Naive thymus-derived CD8-positive, alpha-beta T cell (primary cell): ENCODE results near the gene PIP5K1B. TPM values are rescaled to one million over a fixed set of nuclear protein-coding genes. Genes with fewer than 3 reads are reported as not detected.

Source experiments
- ATAC-seq, 2 donors: fragments of 150-1000 bp; cut with Tn5 transposase in 1 of 2; sonication (Bioruptor Pico), chemical (Tn5 transposase) in 1 of 2; 1 replicate in 1 of 2; 2 replicates in 1 of 2; pipeline ENCODE4 v1.10.0; 2021; ENCODE audit warnings: mild to moderate bottlenecking in 2 of 2, moderate library complexity in 2 of 2
- POLR2A ChIA-PET: fragments of 350-600 bp; sonication (Branson Sonifier 250); formaldehyde crosslinking; loops from one replicate; lab custom pipeline; 2021; ENCODE audit warnings: antibody characterized with exemption; lab: Charles Lee
- DNase-seq, 10 donors: peaks; one replicate each; pipeline versions ENCODE4 v3.0.0 to v3.0.0-alpha.2; 2020 to 2022
- H3K27ac Mint-ChIP-seq, 10 donors: one replicate each; pipeline ENCODE4 v1.8.0; 2020 to 2022; ENCODE audit warnings: mild to moderate bottlenecking in 10 of 10, mixed read lengths in 10 of 10, moderate library complexity in 4 of 10, inconsistent platforms in 1 of 10
- H3K27me3 Mint-ChIP-seq, 5 donors: one replicate each; pipeline ENCODE4 v1.8.0; 2021 to 2022; ENCODE audit warnings: mixed read lengths in 5 of 5
- H3K36me3 Mint-ChIP-seq, 3 donors: one replicate each; pipeline ENCODE4 v1.8.0; 2020 to 2022; ENCODE audit warnings: mixed read lengths in 3 of 3, mild to moderate bottlenecking in 2 of 3, inconsistent platforms in 1 of 3
- H3K4me1 Mint-ChIP-seq, 4 donors: one replicate each; pipeline ENCODE4 v1.8.0; 2021 to 2022; ENCODE audit warnings: mixed read lengths in 4 of 4
- H3K4me3 Mint-ChIP-seq, 10 donors: one replicate each; pipeline ENCODE4 v1.8.0; 2020 to 2022; ENCODE audit warnings: mild to moderate bottlenecking in 10 of 10, mixed read lengths in 10 of 10, moderate library complexity in 6 of 10, inconsistent platforms in 1 of 10
- H3K9me3 Mint-ChIP-seq, 9 donors: one replicate each; pipeline ENCODE4 v1.8.0; 2020 to 2022; ENCODE audit warnings: mixed read lengths in 9 of 9, mild to moderate bottlenecking in 3 of 9, inconsistent platforms in 1 of 9, moderate library complexity in 1 of 9
- polyA plus RNA-seq, 3 donors: library from polyadenylated mRNA; unstranded; fragments of 300-500 nt; fragmentation: Illumina TruSeq; gene quantifications; one replicate each; pipeline ENCODE4 v1.2.3, GENCODE V29; 2021
- total RNA-seq, 8 experiments: library from RNA in 2 of 8; stranded (reverse) in 2 of 8; gene quantifications; one replicate each; pipeline ENCODE4 v1.2.3 and lab custom pipeline; 2021 to 2026

Gene PIP5K1B
- total and polyA plus RNA-seq, 5 experiments from 2014 or later, result 0.18 to 1.2 (median 0.47) TPM; not detected in 2

DNA sequence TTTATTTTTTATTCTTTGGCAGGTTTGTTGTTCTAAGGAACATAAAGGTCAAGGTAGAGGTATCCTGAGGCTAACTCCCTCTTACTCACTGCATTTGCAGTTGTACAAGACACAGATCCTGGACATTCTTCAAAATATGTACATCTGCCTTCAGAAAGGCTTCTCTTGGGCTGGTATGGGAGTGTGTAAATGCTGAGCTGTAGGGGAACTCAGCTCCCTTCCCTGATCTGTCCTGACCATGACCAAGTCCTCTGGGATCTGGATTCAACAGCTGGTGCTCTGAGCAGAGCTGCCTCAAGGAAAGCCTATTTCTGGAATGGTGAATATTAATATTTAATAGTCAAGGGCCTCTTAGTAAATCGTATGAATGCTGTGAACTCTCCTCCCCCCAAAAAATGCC is 191.4 kb downstream of the PIP5K1B start:
- DNase-seq, result no peak
- Mint-ChIP-seq H3K36me3 (no peaks in the 10 kb centered on the region), H3K4me3 (peak overlapping the region; percentile 31 to 80 (median 71)), H3K4me1 (peaks cover 28 to 48% (median 46%) of the 10 kb centered on the region in 4 donors), H3K27me3 (no peaks in the 10 kb centered on the region), H3K27ac (peak overlapping the region; percentile 36 to 92 (median 86)), H3K9me3 (no peaks in the 10 kb centered on the region)
- POLR2A ChIA-PET, result no interaction called here
- ATAC-seq, result peak in 1 of 2 donors; percentile 12

DNA sequence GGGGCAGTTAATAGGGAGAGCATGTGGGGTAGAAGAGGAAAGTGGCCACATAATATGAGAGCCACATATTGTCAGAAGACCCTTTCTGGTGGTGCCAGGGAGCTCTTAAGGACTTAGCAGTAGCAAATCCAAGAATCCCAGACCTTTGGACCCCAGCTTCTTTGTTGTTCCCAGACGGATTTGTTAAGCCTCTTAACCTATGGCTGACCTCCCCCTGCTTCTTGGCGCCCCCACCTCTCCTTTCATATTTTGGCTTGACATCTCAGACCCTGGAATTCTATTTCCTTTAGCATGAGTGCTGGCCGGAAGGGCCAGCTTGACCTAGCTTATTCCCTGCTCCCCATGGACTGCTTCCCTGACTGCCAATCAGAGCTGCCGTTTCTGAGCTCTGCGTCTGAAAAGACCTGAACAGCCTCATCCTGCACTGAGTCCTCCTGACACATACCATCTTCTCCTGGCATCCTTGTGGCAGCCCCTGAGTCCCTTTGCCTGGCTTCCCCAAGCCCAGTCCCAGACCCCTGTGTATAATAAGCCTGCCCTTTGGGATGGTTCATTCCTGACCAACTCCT is 192.6 kb downstream of the PIP5K1B start:
- peak overlapping the region in 1 of 10 donors; percentile 31 for H3K4me3 Mint-ChIP-seq
- peaks cover 0 to 2% (median 0%) of the 10 kb centered on the region in 5 donors for H3K27me3 Mint-ChIP-seq
- H3K4me1 Mint-ChIP-seq, result peaks cover 28 to 48% (median 46%) of the 10 kb centered on the region in 4 donors
- no peaks in the 10 kb centered on the region for H3K9me3 Mint-ChIP-seq
- ATAC-seq (no peak), DNase-seq (no peak)
- POLR2A ChIA-PET, result no interaction called here
- H3K36me3 Mint-ChIP-seq, result no peaks in the 10 kb centered on the region
- peak overlapping the region in 2 of 10 donors; percentile 18 to 88 for H3K27ac Mint-ChIP-seq

DNA sequence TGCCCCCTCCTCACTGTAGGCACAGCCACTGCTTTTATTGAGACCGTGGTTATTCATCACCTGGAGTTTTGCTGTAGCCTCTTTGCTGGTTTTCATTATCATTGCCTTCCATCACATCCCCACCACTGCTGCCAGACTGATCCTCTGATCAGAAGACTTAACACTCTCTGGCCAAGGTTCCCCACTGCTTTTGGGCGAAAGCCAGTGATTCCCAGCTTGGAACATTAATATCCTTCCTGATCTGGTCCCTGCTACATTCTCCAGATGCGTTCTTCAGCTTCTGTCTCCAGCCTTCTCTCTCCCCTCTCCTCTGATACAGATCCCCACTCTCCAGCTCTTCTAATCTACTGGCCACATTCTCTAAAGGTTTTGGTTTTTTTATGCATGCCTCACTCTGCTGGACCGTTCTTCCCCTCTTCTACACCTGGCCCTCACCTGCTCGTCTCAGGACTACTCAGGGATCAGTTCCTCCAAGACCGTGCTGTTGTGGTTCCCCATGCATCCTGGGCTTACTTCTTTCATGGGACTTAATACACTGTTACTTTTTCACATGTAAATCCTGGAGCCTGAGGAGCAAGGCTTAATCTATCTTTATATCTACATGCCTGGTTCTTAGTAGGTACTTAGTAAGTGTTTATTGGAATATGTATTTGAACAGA is 193.9 kb downstream of the PIP5K1B start:
- Mint-ChIP-seq H3K27me3 (peaks cover 0 to 2% (median 0%) of the 10 kb centered on the region in 5 donors), H3K27ac (peak overlapping the region in 9 of 10 donors; percentile 5 to 79 (median 21)), H3K4me1 (peaks cover 28 to 46% (median 44%) of the 10 kb centered on the region in 4 donors), H3K36me3 (no peaks in the 10 kb centered on the region), H3K9me3 (no peaks in the 10 kb centered on the region), H3K4me3 (peak overlapping the region in 1 of 10 donors; percentile 41)
- POLR2A ChIA-PET, result no interaction called here
- ATAC-seq (no peak), DNase-seq (no peak)

DNA sequence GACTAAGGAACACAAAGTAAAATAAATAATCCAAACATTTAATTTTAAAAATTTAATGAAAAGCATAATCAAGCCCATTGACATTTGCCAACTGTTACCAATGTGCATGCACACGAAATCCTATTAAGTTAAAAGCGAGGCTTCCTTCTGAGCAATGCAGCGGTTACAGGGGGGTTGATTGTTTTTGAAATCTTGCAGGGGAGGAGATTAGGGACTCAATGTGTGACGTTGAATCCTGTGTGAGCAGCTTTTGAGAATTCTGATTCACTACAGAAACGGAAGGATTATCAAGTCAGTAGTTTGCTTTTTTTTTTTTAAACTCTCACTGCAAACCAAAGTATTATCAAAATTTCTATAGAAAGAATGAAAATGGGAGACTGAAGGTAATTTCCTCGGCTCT is 199.4 kb downstream of the PIP5K1B start:
- peak overlapping the region in 1 of 10 donors; percentile 62 for H3K4me3 Mint-ChIP-seq
- peaks cover 0 to 2% (median 0%) of the 10 kb centered on the region in 5 donors for H3K27me3 Mint-ChIP-seq
- POLR2A ChIA-PET, result no interaction called here
- no peaks in the 10 kb centered on the region for H3K9me3 Mint-ChIP-seq
- peak overlapping the region in 1 of 10 donors; percentile 91 for H3K27ac Mint-ChIP-seq
- DNase-seq, result no peak
- peaks cover 0 to 11% (median 2%) of the 10 kb centered on the region in 4 donors for H3K4me1 Mint-ChIP-seq
- peaks cover 0 to 2% (median 0%) of the 10 kb centered on the region in 3 donors for H3K36me3 Mint-ChIP-seq
- peak in 1 of 2 donors; percentile 93 for ATAC-seq

DNA sequence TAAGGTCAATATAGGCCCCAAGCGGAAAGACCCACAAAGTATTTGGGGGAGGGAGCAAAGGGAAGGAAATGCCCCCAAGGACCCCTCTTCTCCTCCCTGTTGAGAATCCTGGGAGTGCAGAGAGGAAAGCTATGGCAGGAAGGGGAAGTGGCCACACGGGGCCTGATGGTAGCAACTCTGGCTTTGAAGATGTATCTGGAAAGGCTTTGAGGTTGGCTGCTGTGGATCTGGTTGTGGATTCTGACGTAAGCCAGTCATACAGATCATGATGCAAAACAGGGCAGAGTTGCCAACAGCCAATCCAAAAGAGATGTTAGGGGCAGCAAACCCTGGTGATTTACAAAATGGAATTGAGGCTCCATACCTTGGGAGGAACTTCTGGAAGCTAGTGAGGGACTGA is 200.1 kb downstream of the PIP5K1B start:
- peaks cover 0 to 2% (median 0%) of the 10 kb centered on the region in 3 donors for H3K36me3 Mint-ChIP-seq
- H3K4me1 Mint-ChIP-seq, result peaks cover 0 to 11% (median 2%) of the 10 kb centered on the region in 4 donors
- H3K27me3 Mint-ChIP-seq, result peaks cover 0 to 2% (median 0%) of the 10 kb centered on the region in 5 donors
- H3K27ac Mint-ChIP-seq, result peak overlapping the region in 1 of 10 donors; percentile 91
- H3K4me3 Mint-ChIP-seq, result peak overlapping the region in 1 of 10 donors; percentile 62
- ATAC-seq, result peak in 1 of 2 donors; percentile 67
- POLR2A ChIA-PET, result no interaction called here
- DNase-seq, result peak in 1 of 10 donors; percentile 21
- H3K9me3 Mint-ChIP-seq, result no peaks in the 10 kb centered on the region

DNA sequence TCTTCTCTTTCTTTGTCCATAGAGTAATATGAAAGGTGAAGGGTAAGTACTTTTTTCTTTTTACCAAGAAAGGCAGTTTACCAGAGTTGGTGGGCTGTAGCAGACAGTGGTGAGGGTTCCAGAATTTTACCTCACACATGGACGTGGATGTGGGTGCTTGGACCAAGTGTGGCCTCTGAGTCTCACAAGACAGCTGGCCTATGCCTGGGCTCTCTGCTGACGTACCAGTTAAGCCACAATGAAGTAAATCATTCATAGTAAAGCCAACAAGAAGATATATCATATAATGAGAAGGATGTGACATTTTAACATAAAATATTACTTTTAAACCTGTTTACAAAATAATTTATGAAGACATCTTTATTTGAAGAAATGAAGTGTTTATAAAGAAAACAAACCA is 202.9 kb downstream of the PIP5K1B start:
- Mint-ChIP-seq H3K36me3 (peaks cover 0 to 2% (median 0%) of the 10 kb centered on the region in 3 donors), H3K4me1 (peaks cover 0 to 11% (median 4%) of the 10 kb centered on the region in 4 donors), H3K9me3 (no peaks in the 10 kb centered on the region), H3K27me3 (peaks cover 0 to 9% (median 1%) of the 10 kb centered on the region in 5 donors), H3K4me3 (no peak overlapping the region), H3K27ac (no peak overlapping the region)
- no peak for DNase-seq
- no peak for ATAC-seq
- POLR2A ChIA-PET, result no interaction called here

DNA sequence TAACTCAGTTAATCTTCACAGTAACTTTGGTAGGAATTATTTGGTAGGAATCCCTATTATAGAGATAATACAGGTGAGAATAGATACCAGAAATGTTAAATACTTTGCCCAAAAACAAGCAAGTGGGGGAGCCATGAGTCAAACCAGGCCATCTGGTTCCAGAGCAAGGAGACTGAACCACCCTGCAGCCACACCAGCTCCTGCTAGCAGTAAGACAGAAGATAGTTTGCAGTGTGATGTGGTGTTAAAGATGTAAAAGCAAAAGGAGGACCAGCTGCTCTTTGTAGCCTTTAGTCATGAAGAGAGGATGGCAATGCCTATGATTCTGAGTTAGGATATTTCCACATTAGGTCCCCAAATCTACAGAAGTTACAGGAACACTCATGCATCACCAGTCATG is 207.5 kb downstream of the PIP5K1B start:
- ATAC-seq (no peak), DNase-seq (no peak)
- Mint-ChIP-seq H3K36me3 (peaks cover 0 to 2% (median 0%) of the 10 kb centered on the region in 3 donors), H3K4me3 (no peak overlapping the region), H3K27ac (no peak overlapping the region), H3K9me3 (no peaks in the 10 kb centered on the region), H3K27me3 (peaks cover 0 to 9% (median 1%) of the 10 kb centered on the region in 5 donors), H3K4me1 (peaks cover 0 to 1% (median under 1%) of the 10 kb centered on the region in 4 donors)
- POLR2A ChIA-PET, result no interaction called here

DNA sequence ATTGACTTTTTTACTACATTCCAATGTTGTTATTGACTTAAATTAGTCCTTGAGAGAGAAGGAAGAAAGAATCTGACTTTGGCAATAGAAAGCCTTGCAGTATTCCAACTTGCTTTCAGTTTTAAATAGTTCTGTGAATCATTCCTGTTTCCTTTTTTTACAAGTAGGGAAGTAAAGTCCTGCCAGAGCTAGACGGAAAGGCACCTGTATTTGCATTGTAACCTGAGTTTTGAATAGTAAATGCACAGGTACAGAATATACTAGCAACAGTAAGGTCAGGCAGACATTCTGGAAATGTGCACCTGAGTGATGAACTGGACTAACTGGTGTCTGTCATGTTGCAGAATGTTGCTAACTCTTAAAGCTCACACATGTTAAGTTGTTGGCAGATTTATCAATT is 208.0 kb downstream of the PIP5K1B start:
- POLR2A ChIA-PET, result no interaction called here
- ATAC-seq (no peak), DNase-seq (no peak)
- H3K27ac Mint-ChIP-seq, result no peak overlapping the region
- peaks cover 0 to 2% (median 0%) of the 10 kb centered on the region in 3 donors for H3K36me3 Mint-ChIP-seq
- H3K4me3 Mint-ChIP-seq, result no peak overlapping the region
- peaks cover 0 to 9% (median 1%) of the 10 kb centered on the region in 5 donors for H3K27me3 Mint-ChIP-seq
- no peaks in the 10 kb centered on the region for H3K9me3 Mint-ChIP-seq
- peaks cover 0 to 1% (median under 1%) of the 10 kb centered on the region in 4 donors for H3K4me1 Mint-ChIP-seq

DNA sequence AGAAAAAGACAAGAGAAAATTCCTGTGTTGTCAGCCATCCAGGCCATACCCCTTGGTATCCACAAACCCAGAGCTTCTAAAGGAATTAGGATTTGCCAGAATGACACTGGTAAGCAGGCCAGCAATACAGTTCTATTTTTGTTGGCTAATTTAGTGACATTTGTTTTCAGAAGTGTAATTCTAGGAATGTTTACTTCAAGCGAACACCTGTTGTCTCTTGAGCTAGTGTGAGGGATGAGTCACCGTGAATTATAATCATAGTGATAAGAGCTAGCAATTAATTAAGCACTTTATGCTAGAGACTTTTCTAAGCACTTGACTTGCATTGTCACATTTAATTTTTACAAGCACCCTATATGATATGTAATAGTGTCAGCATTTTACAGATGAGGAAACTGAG is 209.7 kb downstream of the PIP5K1B start:
- no peak for ATAC-seq
- no peaks in the 10 kb centered on the region for H3K9me3 Mint-ChIP-seq

DNA sequence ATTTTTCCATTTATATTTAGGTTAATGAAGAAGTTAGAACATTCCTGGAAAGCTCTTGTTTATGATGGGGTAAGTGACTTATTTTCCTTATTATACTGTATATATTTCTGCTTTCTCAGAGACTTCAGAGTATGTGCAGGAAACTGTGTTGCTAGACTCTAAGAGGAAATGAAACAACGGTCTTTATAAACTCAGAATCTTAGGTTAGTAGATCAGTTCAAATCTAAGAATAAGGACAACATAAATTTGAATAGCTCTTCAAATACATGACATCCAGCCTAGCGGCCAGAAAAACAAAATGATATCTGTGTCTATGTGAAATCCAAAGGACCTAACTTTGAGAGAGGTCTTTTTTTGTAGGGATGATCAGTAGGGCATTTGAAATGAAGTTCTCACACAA is 214.6 kb downstream of the PIP5K1B start:
- no peaks in the 10 kb centered on the region for H3K36me3 Mint-ChIP-seq
- ATAC-seq, result peak in 1 of 2 donors; percentile 33
- POLR2A ChIA-PET, result no interaction called here

More for the DNA sequence above, 209.7 kb downstream of the PIP5K1B start:
- Mint-ChIP-seq H3K27ac (no peak overlapping the region), H3K27me3 (peaks cover 0 to 9% (median 1%) of the 10 kb centered on the region in 5 donors), H3K4me3 (no peak overlapping the region), H3K4me1 (peaks cover 0 to 6% (median 2%) of the 10 kb centered on the region in 4 donors), H3K36me3 (no peaks in the 10 kb centered on the region)
- POLR2A ChIA-PET, result no interaction called here
- DNase-seq, result no peak

DNA sequence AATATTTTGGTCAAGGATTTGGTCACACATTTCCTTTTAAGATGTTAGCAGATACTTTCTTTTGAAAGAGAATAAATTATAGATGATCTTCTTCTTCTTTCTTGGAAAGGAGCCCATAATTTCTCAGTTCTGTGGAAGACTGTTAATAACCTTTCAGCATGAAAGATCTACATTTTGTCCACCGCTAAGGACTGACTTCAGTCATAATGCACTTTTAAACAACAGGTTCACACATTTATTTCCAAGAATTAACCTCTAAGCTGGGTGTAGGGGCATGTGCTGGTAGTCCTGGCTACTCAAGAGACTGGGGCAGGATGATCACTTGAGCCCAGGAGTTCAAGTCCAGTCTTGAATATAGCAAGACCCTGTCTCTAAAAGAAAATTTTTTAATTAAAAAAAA is 215.9 kb downstream of the PIP5K1B start:
- H3K27ac Mint-ChIP-seq, result no peak overlapping the region
- DNase-seq, result no peak
- peaks cover 0 to 8% (median 4%) of the 10 kb centered on the region in 4 donors for H3K4me1 Mint-ChIP-seq
- no peak for ATAC-seq
- H3K27me3 Mint-ChIP-seq, result peaks cover 0 to 4% (median 0%) of the 10 kb centered on the region in 5 donors
- POLR2A ChIA-PET, result no interaction called here
- H3K36me3 Mint-ChIP-seq, result no peaks in the 10 kb centered on the region
- H3K9me3 Mint-ChIP-seq, result no peaks in the 10 kb centered on the region
- peak overlapping the region in 1 of 10 donors; percentile 54 for H3K4me3 Mint-ChIP-seq

More for the DNA sequence above, 214.6 kb downstream of the PIP5K1B start:
- Mint-ChIP-seq H3K27me3 (peaks cover 0 to 6% (median 0%) of the 10 kb centered on the region in 5 donors), H3K9me3 (no peaks in the 10 kb centered on the region), H3K4me1 (peaks cover 0 to 8% (median 4%) of the 10 kb centered on the region in 4 donors), H3K27ac (peak overlapping the region in 4 of 10 donors; percentile 1 to 29 (median 16)), H3K4me3 (no peak overlapping the region)
- no peak for DNase-seq

DNA sequence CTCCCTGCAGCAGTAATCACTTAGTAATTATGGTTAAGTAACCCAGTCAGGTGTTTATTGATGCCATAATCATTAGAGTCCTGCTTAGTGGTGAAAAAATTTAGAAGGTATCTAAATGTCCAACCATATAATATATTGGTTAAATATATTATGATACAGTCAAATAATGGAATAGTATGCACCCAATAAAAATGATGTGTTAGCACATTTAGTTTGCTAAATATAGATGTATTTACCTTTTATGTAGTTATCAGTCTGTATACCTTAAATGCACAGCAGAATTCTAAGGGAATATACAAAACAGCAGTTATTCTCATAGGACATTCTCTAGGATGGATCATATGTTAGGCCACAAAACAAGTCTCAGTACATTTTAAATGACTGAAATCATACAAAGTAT is 218.4 kb downstream of the PIP5K1B start:
- no peak for ATAC-seq
- POLR2A ChIA-PET, result no interaction called here
- no peak overlapping the region for H3K4me3 Mint-ChIP-seq
- H3K4me1 Mint-ChIP-seq, result peaks cover 0 to 8% (median 4%) of the 10 kb centered on the region in 4 donors
- H3K27me3 Mint-ChIP-seq, result peaks cover 0 to 9% (median 3%) of the 10 kb centered on the region in 5 donors
- no peak for DNase-seq
- H3K9me3 Mint-ChIP-seq, result no peaks in the 10 kb centered on the region
- H3K27ac Mint-ChIP-seq, result no peak overlapping the region
- no peaks in the 10 kb centered on the region for H3K36me3 Mint-ChIP-seq

DNA sequence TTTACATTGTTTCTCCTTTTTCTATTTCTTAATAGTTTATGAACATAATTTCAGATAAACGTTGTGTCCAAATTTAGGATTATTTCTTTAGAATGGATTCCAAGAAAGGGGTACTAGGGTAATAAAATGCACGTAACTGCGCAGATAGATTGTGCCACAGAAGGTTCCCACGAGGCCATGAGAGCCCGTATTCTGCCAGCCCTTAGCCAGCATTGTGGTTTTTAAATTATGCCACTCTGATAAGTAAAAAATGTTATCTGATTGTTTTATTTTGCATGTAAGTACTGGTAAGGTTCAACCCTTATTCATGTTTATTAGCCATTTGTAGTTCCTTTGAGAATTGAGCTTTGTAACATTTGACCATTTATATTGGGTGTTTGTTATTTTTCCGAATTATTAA is 220.1 kb downstream of the PIP5K1B start:
- H3K27ac Mint-ChIP-seq, result no peak overlapping the region

More for the DNA sequence above, 220.1 kb downstream of the PIP5K1B start:
- Mint-ChIP-seq H3K4me1 (peaks cover 0 to 2% (median 0%) of the 10 kb centered on the region in 4 donors), H3K4me3 (no peak overlapping the region), H3K36me3 (no peaks in the 10 kb centered on the region), H3K9me3 (peaks cover 0 to 2% (median 0%) of the 10 kb centered on the region in 9 donors), H3K27me3 (peaks cover 9 to 22% (median 11%) of the 10 kb centered on the region in 5 donors)
- ATAC-seq (no peak), DNase-seq (no peak)
- POLR2A ChIA-PET, result no interaction called here
